ENCODE results near the gene NDUFB4. TPM values are rescaled to one million over a fixed set of nuclear protein-coding genes. Genes with fewer than 3 reads are reported as not detected.

Gene NDUFB4
- total RNA-seq, 1 experiment from 2014 or later = 174 TPM

GRCh38 chr3:120561251-120562045 lies 34.7 kb upstream of the NDUFB4 start:
- Mint-ChIP-seq H3K4me3 (peak overlapping the region; percentile 95), H3K9me3 (no peaks in the 10 kb centered on the region), H3K27me3 (ENCODE audit: low read depth) (peaks cover 12% of the 10 kb centered on the region), H3K4me1 (peaks cover 32% of the 10 kb centered on the region), H3K36me3 (no peaks in the 10 kb centered on the region), H3K27ac (no peak overlapping the region)
- TF ChIP-seq NR2C2 (CRISPR knock-in tag; IDR thresholded peaks at IDR 0.05) = no peak
- TF ChIP-seq ZNF416 (CRISPR knock-in tag; IDR thresholded peaks at IDR 0.05) = no peak
- no peak for TF ChIP-seq NR1H2 (CRISPR knock-in tag; IDR thresholded peaks at IDR 0.05)
- no peak for TF ChIP-seq CREB1 (CRISPR knock-in tag; IDR thresholded peaks at IDR 0.05)
- no peak for TF ChIP-seq ZNF532 (CRISPR knock-in tag; IDR thresholded peaks at IDR 0.05; ENCODE audit: borderline replicate concordance)
- TF ChIP-seq TP53 (CRISPR knock-in tag; IDR thresholded peaks at IDR 0.05) = no peak
- TF ChIP-seq SP1 (CRISPR knock-in tag; conservative IDR thresholded peaks at IDR 0.05) = 0 out of 2 replicates have a peak, but pooled peaks have one; percentile 12
- TF ChIP-seq, protein P1, sequence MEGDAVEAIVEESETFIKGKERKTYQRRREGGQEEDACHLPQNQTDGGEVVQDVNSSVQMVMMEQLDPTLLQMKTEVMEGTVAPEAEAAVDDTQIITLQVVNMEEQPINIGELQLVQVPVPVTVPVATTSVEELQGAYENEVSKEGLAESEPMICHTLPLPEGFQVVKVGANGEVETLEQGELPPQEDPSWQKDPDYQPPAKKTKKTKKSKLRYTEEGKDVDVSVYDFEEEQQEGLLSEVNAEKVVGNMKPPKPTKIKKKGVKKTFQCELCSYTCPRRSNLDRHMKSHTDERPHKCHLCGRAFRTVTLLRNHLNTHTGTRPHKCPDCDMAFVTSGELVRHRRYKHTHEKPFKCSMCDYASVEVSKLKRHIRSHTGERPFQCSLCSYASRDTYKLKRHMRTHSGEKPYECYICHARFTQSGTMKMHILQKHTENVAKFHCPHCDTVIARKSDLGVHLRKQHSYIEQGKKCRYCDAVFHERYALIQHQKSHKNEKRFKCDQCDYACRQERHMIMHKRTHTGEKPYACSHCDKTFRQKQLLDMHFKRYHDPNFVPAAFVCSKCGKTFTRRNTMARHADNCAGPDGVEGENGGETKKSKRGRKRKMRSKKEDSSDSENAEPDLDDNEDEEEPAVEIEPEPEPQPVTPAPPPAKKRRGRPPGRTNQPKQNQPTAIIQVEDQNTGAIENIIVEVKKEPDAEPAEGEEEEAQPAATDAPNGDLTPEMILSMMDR (IDR thresholded peaks at IDR 0.05) = peak; percentile 80
- no peak for TF ChIP-seq ATF2 (CRISPR knock-in tag; IDR thresholded peaks at IDR 0.05; ENCODE audit: borderline replicate concordance, low read depth)
- no peak for TF ChIP-seq NFATC4 (CRISPR knock-in tag; IDR thresholded peaks at IDR 0.05)
- TF ChIP-seq, protein P2, sequence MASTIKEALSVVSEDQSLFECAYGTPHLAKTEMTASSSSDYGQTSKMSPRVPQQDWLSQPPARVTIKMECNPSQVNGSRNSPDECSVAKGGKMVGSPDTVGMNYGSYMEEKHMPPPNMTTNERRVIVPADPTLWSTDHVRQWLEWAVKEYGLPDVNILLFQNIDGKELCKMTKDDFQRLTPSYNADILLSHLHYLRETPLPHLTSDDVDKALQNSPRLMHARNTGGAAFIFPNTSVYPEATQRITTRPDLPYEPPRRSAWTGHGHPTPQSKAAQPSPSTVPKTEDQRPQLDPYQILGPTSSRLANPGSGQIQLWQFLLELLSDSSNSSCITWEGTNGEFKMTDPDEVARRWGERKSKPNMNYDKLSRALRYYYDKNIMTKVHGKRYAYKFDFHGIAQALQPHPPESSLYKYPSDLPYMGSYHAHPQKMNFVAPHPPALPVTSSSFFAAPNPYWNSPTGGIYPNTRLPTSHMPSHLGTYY (CRISPR knock-in tag; IDR thresholded peaks at IDR 0.05) = no peak
- DNase-seq (ENCODE audit: low spot score) (peak; percentile 80), ATAC-seq (peak; percentile 51)
- ChIA-PET POLR2A (no interaction called here), CTCF (interaction anchor here (1.1 to 2.5 kb wide), 9 partner anchors 8 to 347 kb away, joined by 3 to 42 read pairs (median 5); partner anchors contain the start of genes FSTL1, GTF2E1, NDUFB4 and RABL3)

DNA sequence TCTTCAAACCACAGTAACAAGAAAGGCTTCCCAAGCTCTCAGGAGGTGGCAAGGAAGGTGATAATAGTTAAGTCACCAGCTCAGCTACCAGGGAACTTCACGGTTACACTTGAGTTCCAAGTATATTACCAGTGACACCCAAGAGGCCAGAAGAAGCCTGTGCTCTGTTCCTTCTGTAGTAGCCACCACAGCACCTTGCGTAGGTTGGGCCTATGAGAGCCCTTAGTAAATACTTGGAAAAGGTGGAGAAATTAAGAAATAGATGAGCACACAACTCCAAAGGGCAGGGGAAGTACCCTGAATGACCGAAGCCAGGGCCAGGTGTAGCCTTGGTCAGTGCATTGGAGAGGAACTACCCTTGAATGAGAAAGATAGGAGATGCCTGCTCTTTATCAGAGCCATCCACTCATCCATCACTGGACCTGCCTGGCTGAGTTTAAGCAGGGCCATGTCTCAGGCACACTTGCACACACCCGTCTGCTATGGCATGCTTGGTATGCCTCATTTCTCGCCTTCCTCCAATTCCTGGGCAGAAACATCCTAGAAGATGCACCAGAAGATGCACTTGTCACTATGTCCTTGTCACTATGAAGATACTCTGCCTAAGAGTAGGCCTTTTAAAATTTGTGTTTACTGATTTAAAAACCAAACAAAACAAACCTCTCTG lies 32.6 kb upstream of the NDUFB4 start:
- TF ChIP-seq, protein P3, sequence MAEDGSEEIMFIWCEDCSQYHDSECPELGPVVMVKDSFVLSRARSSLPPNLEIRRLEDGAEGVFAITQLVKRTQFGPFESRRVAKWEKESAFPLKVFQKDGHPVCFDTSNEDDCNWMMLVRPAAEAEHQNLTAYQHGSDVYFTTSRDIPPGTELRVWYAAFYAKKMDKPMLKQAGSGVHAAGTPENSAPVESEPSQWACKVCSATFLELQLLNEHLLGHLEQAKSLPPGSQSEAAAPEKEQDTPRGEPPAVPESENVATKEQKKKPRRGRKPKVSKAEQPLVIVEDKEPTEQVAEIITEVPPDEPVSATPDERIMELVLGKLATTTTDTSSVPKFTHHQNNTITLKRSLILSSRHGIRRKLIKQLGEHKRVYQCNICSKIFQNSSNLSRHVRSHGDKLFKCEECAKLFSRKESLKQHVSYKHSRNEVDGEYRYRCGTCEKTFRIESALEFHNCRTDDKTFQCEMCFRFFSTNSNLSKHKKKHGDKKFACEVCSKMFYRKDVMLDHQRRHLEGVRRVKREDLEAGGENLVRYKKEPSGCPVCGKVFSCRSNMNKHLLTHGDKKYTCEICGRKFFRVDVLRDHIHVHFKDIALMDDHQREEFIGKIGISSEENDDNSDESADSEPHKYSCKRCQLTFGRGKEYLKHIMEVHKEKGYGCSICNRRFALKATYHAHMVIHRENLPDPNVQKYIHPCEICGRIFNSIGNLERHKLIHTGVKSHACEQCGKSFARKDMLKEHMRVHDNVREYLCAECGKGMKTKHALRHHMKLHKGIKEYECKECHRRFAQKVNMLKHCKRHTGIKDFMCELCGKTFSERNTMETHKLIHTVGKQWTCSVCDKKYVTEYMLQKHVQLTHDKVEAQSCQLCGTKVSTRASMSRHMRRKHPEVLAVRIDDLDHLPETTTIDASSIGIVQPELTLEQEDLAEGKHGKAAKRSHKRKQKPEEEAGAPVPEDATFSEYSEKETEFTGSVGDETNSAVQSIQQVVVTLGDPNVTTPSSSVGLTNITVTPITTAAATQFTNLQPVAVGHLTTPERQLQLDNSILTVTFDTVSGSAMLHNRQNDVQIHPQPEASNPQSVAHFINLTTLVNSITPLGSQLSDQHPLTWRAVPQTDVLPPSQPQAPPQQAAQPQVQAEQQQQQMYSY (CRISPR knock-in tag; IDR thresholded peaks at IDR 0.05) = no peak
- CTCF ChIA-PET = no interaction called here
- no peak overlapping the region for H3K4me3 Mint-ChIP-seq
- POLR2A ChIA-PET = interaction anchor here (0.7 kb wide), 1 partner anchor 33 kb away, joined by 3 read pairs; the partner anchor contains the start of gene NDUFB4
- H3K36me3 Mint-ChIP-seq = no peaks in the 10 kb centered on the region
- H3K4me1 Mint-ChIP-seq = peaks cover 47% of the 10 kb centered on the region
- ATAC-seq = no peak
- peaks cover 3% of the 10 kb centered on the region for H3K27me3 Mint-ChIP-seq (ENCODE audit: low read depth)
- DNase-seq (ENCODE audit: low spot score) = no peak
- H3K9me3 Mint-ChIP-seq = no peaks in the 10 kb centered on the region
- H3K27ac Mint-ChIP-seq = no peak overlapping the region
